Calu3 (cell line): ENCODE measurements around the gene CPB2. TPM values are rescaled to one million over a fixed set of nuclear protein-coding genes. Genes with fewer than 3 reads are reported as not detected.

Experiments
- BruUV-seq: library from RNA; stranded (reverse); fragments of 400-500 nt; replicated peaks from 2 replicates; lab custom pipeline; 2021; lab: Mats Ljungman, UMichigan
- CTCF ChIA-PET: fragments of 300-600 bp; sonication (Branson Sonifier 250); formaldehyde crosslinking; loops from one replicate; lab custom pipeline; 2022; ENCODE audit warnings: antibody characterized with exemption; lab: Charles Lee
- DNase-seq: peaks from one replicate; pipeline ENCODE4 v3.0.0; 2022
- H3K27ac Mint-ChIP-seq: one replicate; pipeline ENCODE4 v1.8.0; 2022; ENCODE audit warnings: mixed read lengths; ENCODE audit not compliant: unreplicated experiment
- H3K27me3 Mint-ChIP-seq: one replicate; pipeline ENCODE4 v1.8.0; 2022; ENCODE audit warnings: mixed read lengths; ENCODE audit not compliant: unreplicated experiment
- H3K36me3 Mint-ChIP-seq: one replicate; pipeline ENCODE4 v1.8.0; 2022; ENCODE audit warnings: mild to moderate bottlenecking, moderate library complexity, mixed read lengths; ENCODE audit not compliant: insufficient read depth, unreplicated experiment
- H3K4me1 Mint-ChIP-seq: one replicate; pipeline ENCODE4 v1.8.0; 2022; ENCODE audit warnings: mild to moderate bottlenecking, low read depth, mixed read lengths; ENCODE audit not compliant: unreplicated experiment
- H3K4me3 Mint-ChIP-seq: one replicate; pipeline ENCODE4 v1.8.0; 2022; ENCODE audit warnings: mild to moderate bottlenecking, low read depth, moderate library complexity, mixed read lengths; ENCODE audit not compliant: unreplicated experiment
- H3K9me3 Mint-ChIP-seq: one replicate; pipeline ENCODE4 v1.8.0; 2022; ENCODE audit warnings: low read depth, mixed read lengths; ENCODE audit not compliant: unreplicated experiment
- CTCF ChIP-seq: fragments of 200-600 bp; IDR thresholded peaks from one replicate; pipeline ENCODE4 v1.8.0; 2022; ENCODE audit warnings: antibody characterized with exemption; ENCODE audit not compliant: unreplicated experiment
- intact Hi-C: fragments of 100-400 bp; cut with micrococcal nuclease; formaldehyde crosslinking; loops from one replicate; pipeline ENCODE4 v1.10.0; 2022; ENCODE audit not compliant: unreplicated experiment
- total RNA-seq: library from RNA; stranded (reverse); gene quantifications from 2 replicates; pipeline ENCODE4 v1.2.3, GENCODE V29; 2022

Gene CPB2
- total RNA-seq, 1 experiment from 2014 or later: not detected

- no peak overlapping the region for H3K4me3 Mint-ChIP-seq
- intact Hi-C loops: no loop called here
- H3K27me3 Mint-ChIP-seq: peaks cover 8% of the 10 kb centered on the region
- TF ChIP-seq CTCF: no peak
- no peaks in the 10 kb centered on the region for H3K9me3 Mint-ChIP-seq
- no peak for DNase-seq
- CTCF ChIA-PET: interaction anchor here (0.8 kb wide), 1 partner anchor 11 kb away, joined by 3 read pairs; no protein-coding TSS in a partner anchor
- no TSS peak for BruUV-seq
- H3K36me3 Mint-ChIP-seq: no peaks in the 10 kb centered on the region
- no peak overlapping the region for H3K27ac Mint-ChIP-seq
- H3K4me1 Mint-ChIP-seq: no peaks in the 10 kb centered on the region
Measured at GRCh38 chr13:46101484-46102254, 3.2 kb downstream of the CPB2 start.

- no peak overlapping the region for H3K4me3 Mint-ChIP-seq
- H3K27me3 Mint-ChIP-seq: peaks cover 8% of the 10 kb centered on the region
- no peaks in the 10 kb centered on the region for H3K4me1 Mint-ChIP-seq
- no peaks in the 10 kb centered on the region for H3K9me3 Mint-ChIP-seq
- no TSS peak for BruUV-seq
- intact Hi-C loops: no loop called here
- CTCF ChIA-PET: no interaction called here
- no peak for DNase-seq
- no peaks in the 10 kb centered on the region for H3K36me3 Mint-ChIP-seq
- H3K27ac Mint-ChIP-seq: no peak overlapping the region
- no peak for TF ChIP-seq CTCF
Measured at GRCh38 chr13:46101002-46101401, 3.8 kb downstream of the CPB2 start.

- no peak for TF ChIP-seq CTCF
- CTCF ChIA-PET: no interaction called here
- Mint-ChIP-seq H3K9me3 (no peaks in the 10 kb centered on the region), H3K4me1 (no peaks in the 10 kb centered on the region), H3K27me3 (peaks cover 8% of the 10 kb centered on the region), H3K27ac (no peak overlapping the region), H3K4me3 (no peak overlapping the region), H3K36me3 (no peaks in the 10 kb centered on the region)
- intact Hi-C loops: no loop called here
- BruUV-seq: no TSS peak
- no peak for DNase-seq
Measured at GRCh38 chr13:46100191-46100815, 4.5 kb downstream of the CPB2 start.

- intact Hi-C loops: no loop called here
- DNase-seq: no peak
- H3K36me3 Mint-ChIP-seq: no peaks in the 10 kb centered on the region
- BruUV-seq: no TSS peak
- CTCF ChIA-PET: no interaction called here
- H3K4me3 Mint-ChIP-seq: no peak overlapping the region
- no peak overlapping the region for H3K27ac Mint-ChIP-seq
- no peaks in the 10 kb centered on the region for H3K4me1 Mint-ChIP-seq
- no peak for TF ChIP-seq CTCF
- H3K9me3 Mint-ChIP-seq: no peaks in the 10 kb centered on the region
- H3K27me3 Mint-ChIP-seq: peaks cover 30% of the 10 kb centered on the region
Measured at GRCh38 chr13:46097663-46098062, 7.2 kb downstream of the CPB2 start.
